Activated T-cell treated with anti-CD3 and anti-CD28 coated beads, Interleukin-2, amount 50 U/mL, for 24 hours (primary cell): ENCODE measurements around the gene URI1.

Experiments
- DNase-seq: peaks from one replicate; pipeline ENCODE4 v3.0.0-alpha.2; 2020
- H3K27ac Mint-ChIP-seq: 2 replicates; pipeline ENCODE4 v1.8.0; 2020; ENCODE audit warnings: mild to moderate bottlenecking, mixed read lengths
- H3K27me3 Mint-ChIP-seq: 2 replicates; pipeline ENCODE4 v1.8.0; 2020; ENCODE audit warnings: mixed read lengths
- H3K36me3 Mint-ChIP-seq: 2 replicates; pipeline ENCODE4 v1.8.0; 2020; ENCODE audit warnings: low read depth, mixed read lengths
- H3K4me1 Mint-ChIP-seq: 2 replicates; pipeline ENCODE4 v1.8.0; 2020; ENCODE audit warnings: low read depth, mixed read lengths
- H3K4me3 Mint-ChIP-seq: 2 replicates; pipeline ENCODE4 v1.8.0; 2020; ENCODE audit warnings: mild to moderate bottlenecking, moderate library complexity, mixed read lengths
- H3K9me3 Mint-ChIP-seq: 2 replicates; pipeline ENCODE4 v1.8.0; 2020; ENCODE audit warnings: mixed read lengths

Gene URI1

GRCh38 chr19:29971002-29971401 lies 29.0 kb downstream of the URI1 start:
- peaks cover 17% of the 10 kb centered on the region for H3K36me3 Mint-ChIP-seq
- no peaks in the 10 kb centered on the region for H3K9me3 Mint-ChIP-seq
- H3K27ac Mint-ChIP-seq = no peak overlapping the region
- H3K4me3 Mint-ChIP-seq = no peak overlapping the region
- peaks cover 69% of the 10 kb centered on the region for H3K4me1 Mint-ChIP-seq
- H3K27me3 Mint-ChIP-seq = no peaks in the 10 kb centered on the region
- no peak for DNase-seq

GRCh38 chr19:29971648-29972047 lies 29.6 kb downstream of the URI1 start:
- H3K9me3 Mint-ChIP-seq = no peaks in the 10 kb centered on the region
- peaks cover 69% of the 10 kb centered on the region for H3K4me1 Mint-ChIP-seq
- peaks cover 17% of the 10 kb centered on the region for H3K36me3 Mint-ChIP-seq
- DNase-seq = no peak
- no peak overlapping the region for H3K27ac Mint-ChIP-seq
- no peaks in the 10 kb centered on the region for H3K27me3 Mint-ChIP-seq
- no peak overlapping the region for H3K4me3 Mint-ChIP-seq

GRCh38 chr19:29974701-29975100 lies 32.7 kb downstream of the URI1 start:
- H3K9me3 Mint-ChIP-seq = no peaks in the 10 kb centered on the region
- H3K27me3 Mint-ChIP-seq = no peaks in the 10 kb centered on the region
- H3K4me1 Mint-ChIP-seq = peaks cover 65% of the 10 kb centered on the region
- no peak overlapping the region for H3K4me3 Mint-ChIP-seq
- DNase-seq = no peak
- no peak overlapping the region for H3K27ac Mint-ChIP-seq
- H3K36me3 Mint-ChIP-seq = peaks cover 14% of the 10 kb centered on the region

- Mint-ChIP-seq H3K9me3 (no peaks in the 10 kb centered on the region), H3K27me3 (no peaks in the 10 kb centered on the region), H3K36me3 (peaks cover 22% of the 10 kb centered on the region), H3K4me3 (no peak overlapping the region), H3K27ac (no peak overlapping the region), H3K4me1 (peaks cover 64% of the 10 kb centered on the region)
- no peak for DNase-seq
Measured at GRCh38 chr19:29976151-29976943, 34.3 kb downstream of the URI1 start.

- Mint-ChIP-seq H3K27ac (peak overlapping the region; percentile 64), H3K4me1 (peaks cover 61% of the 10 kb centered on the region), H3K27me3 (no peaks in the 10 kb centered on the region), H3K36me3 (peaks cover 27% of the 10 kb centered on the region), H3K9me3 (no peaks in the 10 kb centered on the region), H3K4me3 (peak overlapping the region; percentile 35)
- no peak for DNase-seq
Measured at GRCh38 chr19:29978080-29978479, 36.0 kb downstream of the URI1 start.

- H3K4me3 Mint-ChIP-seq = no peak overlapping the region
- no peaks in the 10 kb centered on the region for H3K9me3 Mint-ChIP-seq
- H3K36me3 Mint-ChIP-seq = peaks cover 53% of the 10 kb centered on the region
- peaks cover 40% of the 10 kb centered on the region for H3K4me1 Mint-ChIP-seq
- H3K27ac Mint-ChIP-seq = peak overlapping the region; percentile 1
- no peaks in the 10 kb centered on the region for H3K27me3 Mint-ChIP-seq
- no peak for DNase-seq
Measured at GRCh38 chr19:29983568-29983967, 41.5 kb downstream of the URI1 start.

- Mint-ChIP-seq H3K27ac (no peak overlapping the region), H3K4me3 (no peak overlapping the region), H3K9me3 (no peaks in the 10 kb centered on the region), H3K36me3 (peaks cover 65% of the 10 kb centered on the region), H3K27me3 (no peaks in the 10 kb centered on the region), H3K4me1 (peaks cover 28% of the 10 kb centered on the region)
- no peak for DNase-seq
Measured at GRCh38 chr19:29985196-29985595, 43.2 kb downstream of the URI1 start.

GRCh38 chr19:29988351-29988750 lies 46.3 kb downstream of the URI1 start:
- H3K27me3 Mint-ChIP-seq = no peaks in the 10 kb centered on the region
- peaks cover 11% of the 10 kb centered on the region for H3K9me3 Mint-ChIP-seq
- H3K36me3 Mint-ChIP-seq = peaks cover 87% of the 10 kb centered on the region
- H3K4me3 Mint-ChIP-seq = no peak overlapping the region
- H3K27ac Mint-ChIP-seq = no peak overlapping the region
- H3K4me1 Mint-ChIP-seq = peaks cover 18% of the 10 kb centered on the region
- DNase-seq = no peak

- peaks cover 31% of the 10 kb centered on the region for H3K4me1 Mint-ChIP-seq
- peaks cover 96% of the 10 kb centered on the region for H3K36me3 Mint-ChIP-seq
- peaks cover 11% of the 10 kb centered on the region for H3K9me3 Mint-ChIP-seq
- H3K27ac Mint-ChIP-seq = no peak overlapping the region
- DNase-seq = no peak
- H3K4me3 Mint-ChIP-seq = no peak overlapping the region
- no peaks in the 10 kb centered on the region for H3K27me3 Mint-ChIP-seq
Measured at GRCh38 chr19:29992233-29992867, 50.3 kb downstream of the URI1 start.

GRCh38 chr19:29999490-29999889 lies 57.5 kb downstream of the URI1 start:
- Mint-ChIP-seq H3K36me3 (peaks cover 92% of the 10 kb centered on the region), H3K9me3 (peaks cover 15% of the 10 kb centered on the region), H3K27ac (no peak overlapping the region), H3K4me1 (peaks cover 66% of the 10 kb centered on the region), H3K4me3 (no peak overlapping the region), H3K27me3 (no peaks in the 10 kb centered on the region)
- DNase-seq = no peak

- DNase-seq = no peak
- Mint-ChIP-seq H3K27ac (no peak overlapping the region), H3K27me3 (no peaks in the 10 kb centered on the region), H3K36me3 (peaks cover 90% of the 10 kb centered on the region), H3K4me1 (peaks cover 77% of the 10 kb centered on the region), H3K4me3 (no peak overlapping the region), H3K9me3 (peaks cover 15% of the 10 kb centered on the region)
Measured at GRCh38 chr19:30000862-30001261, 58.8 kb downstream of the URI1 start.

GRCh38 chr19:30001301-30001700 lies 59.3 kb downstream of the URI1 start:
- H3K4me1 Mint-ChIP-seq = peaks cover 79% of the 10 kb centered on the region
- peaks cover 90% of the 10 kb centered on the region for H3K36me3 Mint-ChIP-seq
- H3K4me3 Mint-ChIP-seq = no peak overlapping the region
- no peaks in the 10 kb centered on the region for H3K27me3 Mint-ChIP-seq
- no peak overlapping the region for H3K27ac Mint-ChIP-seq
- H3K9me3 Mint-ChIP-seq = peaks cover 15% of the 10 kb centered on the region
- DNase-seq = no peak

- DNase-seq = no peak
- H3K27me3 Mint-ChIP-seq = no peaks in the 10 kb centered on the region
- peaks cover 15% of the 10 kb centered on the region for H3K9me3 Mint-ChIP-seq
- peaks cover 88% of the 10 kb centered on the region for H3K36me3 Mint-ChIP-seq
- no peak overlapping the region for H3K27ac Mint-ChIP-seq
- H3K4me3 Mint-ChIP-seq = no peak overlapping the region
- H3K4me1 Mint-ChIP-seq = peaks cover 77% of the 10 kb centered on the region
Measured at GRCh38 chr19:30001791-30002190, 59.8 kb downstream of the URI1 start.

- H3K27ac Mint-ChIP-seq = no peak overlapping the region
- H3K4me1 Mint-ChIP-seq = peaks cover 62% of the 10 kb centered on the region
Measured at GRCh38 chr19:30003866-30004265, 61.8 kb downstream of the URI1 start.

GRCh38 chr19:30004403-30004802 lies 62.4 kb downstream of the URI1 start:
- Mint-ChIP-seq H3K4me3 (no peak overlapping the region), H3K27ac (peak overlapping the region; percentile 13), H3K27me3 (no peaks in the 10 kb centered on the region), H3K9me3 (peaks cover 8% of the 10 kb centered on the region), H3K4me1 (peaks cover 62% of the 10 kb centered on the region), H3K36me3 (peaks cover 81% of the 10 kb centered on the region)
- no peak for DNase-seq

More at GRCh38 chr19:30003866-30004265, 61.8 kb downstream of the URI1 start:
- H3K36me3 Mint-ChIP-seq = peaks cover 81% of the 10 kb centered on the region
- no peak for DNase-seq
- H3K27me3 Mint-ChIP-seq = no peaks in the 10 kb centered on the region
- peaks cover 9% of the 10 kb centered on the region for H3K9me3 Mint-ChIP-seq
- no peak overlapping the region for H3K4me3 Mint-ChIP-seq
